Lung (tissue), 12 donors: ENCODE results near the gene TRIP6. TPM values are rescaled to one million over a fixed set of nuclear protein-coding genes. Genes with fewer than 3 reads are reported as not detected.

Source experiments
- ATAC-seq: fragments of 200-7000 bp; cut with Tn5 transposase; one replicate; pipeline ENCODE4 v1.9.1; 2020; ENCODE audit warnings: moderate number of reproducible peaks; ENCODE audit not compliant: insufficient read depth, low FRiP score
- DNase-seq, 3 donors: peaks; one replicate each; pipeline ENCODE4 v3.0.0-alpha.2; 2013 to 2017
- H3K27ac ChIP-seq, 2 donors: one replicate each; pipeline ENCODE4 v1.5.1; 2013; ENCODE audit warnings: mild to moderate bottlenecking in 2 of 2, moderate library complexity in 2 of 2, control low read depth in 1 of 2, inconsistent platforms in 1 of 2, low read depth in 1 of 2, low read length in 1 of 2
- H3K27me3 ChIP-seq, 3 donors: one replicate each; pipeline ENCODE4 v1.5.1; 2013; ENCODE audit warnings: low read length in 2 of 3; ENCODE audit not compliant: control insufficient read depth in 3 of 3, insufficient read depth in 3 of 3
- H3K36me3 ChIP-seq, 4 donors: one replicate each; pipeline ENCODE4 v1.5.1; 2013; ENCODE audit warnings: low read length in 4 of 4, mild to moderate bottlenecking in 1 of 4, moderate library complexity in 1 of 4; ENCODE audit not compliant: control insufficient read depth in 4 of 4, insufficient read depth in 4 of 4
- H3K4me1 ChIP-seq, 5 donors: one replicate each; pipeline ENCODE4 v1.5.1; 2013; ENCODE audit warnings: low read length in 5 of 5, mild to moderate bottlenecking in 2 of 5, moderate library complexity in 1 of 5; ENCODE audit not compliant: control insufficient read depth in 5 of 5, insufficient read depth in 5 of 5
- H3K4me3 ChIP-seq: one replicate; pipeline ENCODE4 v1.5.1; 2013; ENCODE audit warnings: mild to moderate bottlenecking, control low read depth, moderate library complexity
- H3K9ac ChIP-seq, 2 donors: one replicate each; pipeline ENCODE4 v1.5.1; 2013; ENCODE audit warnings: low read length in 2 of 2, control low read depth in 1 of 2; ENCODE audit not compliant: insufficient read depth in 1 of 2
- H3K9me3 ChIP-seq, 4 donors: one replicate each; pipeline ENCODE4 v1.5.1; 2013; ENCODE audit warnings: low read length in 3 of 4, mild to moderate bottlenecking in 1 of 4, moderate library complexity in 1 of 4; ENCODE audit not compliant: control insufficient read depth in 4 of 4, insufficient read depth in 3 of 4
- WGBS, 2 donors: extraction: QIAGEN DNeasy Blood & Tissue Kit; methylation state at CpG; one replicate each; pipeline ENCODE4 v1.1.7; 2013; 5-methylcytosine and 5-hydroxymethylcytosine counted together
- polyA plus RNA-seq, 2 donors: library from polyadenylated mRNA; stranded (reverse); fragments of 200-250 nt; gene quantifications; one replicate each; pipeline ENCODE4 v1.2.1, GENCODE V29; 2013
- total RNA-seq, 2 donors: library from RNA; depleted of rRNA in 1 of 2; stranded (reverse); fragments of >200 nt in 1 of 2; gene quantifications; one replicate each; pipeline ENCODE4 v1.2.1, GENCODE V29; 2014 to 2021
- TF ChIP-seq, protein P1 (sequence below): IDR thresholded peaks from 2 replicates; pipeline ENCODE4 v1.5.1; 2012; ENCODE audit warnings: mild to moderate bottlenecking; ENCODE audit errors: control extremely low read depth, extremely low read depth
- donor health status: control.
- donor health status: control.
- donor health status: Bipolar disorder and iron deficiency.
- donor health status: healthy.
- donor health status: DM: yes; HTN: yes; CAD: no.

TRIP6 gene
- total and polyA plus RNA-seq, 4 donors: 41.4 to 81.8 (median 52.3) TPM

DNA sequence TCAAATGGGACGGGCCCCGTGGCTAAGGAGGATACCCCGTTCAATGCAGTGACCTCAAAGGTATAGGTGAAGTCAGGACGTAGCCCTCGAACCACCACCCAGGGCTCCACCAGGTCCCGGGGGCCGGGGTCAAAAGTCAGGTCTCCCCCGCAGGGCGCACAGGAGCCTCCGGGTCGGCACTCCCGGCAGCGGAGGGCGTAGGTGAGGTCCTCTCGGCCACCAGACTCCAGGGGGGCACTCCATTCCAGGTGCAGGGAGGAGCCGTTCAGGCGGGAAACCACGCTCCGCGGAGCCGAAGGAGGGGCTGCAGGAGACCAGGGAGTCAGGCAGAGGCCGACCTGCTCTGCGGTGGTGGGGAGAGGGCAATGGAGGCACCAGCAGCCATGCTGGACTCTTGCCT lies 47.6 kb upstream of the TRIP6 start:
- DNase-seq (no peak), ATAC-seq (no peak)
- no peak overlapping the region for H3K4me3 ChIP-seq
- H3K27me3 ChIP-seq: no peaks in the 10 kb centered on the region
- WGBS, 2 donors: 95 to 98% methylated on average over 21 to 23 of the region's 23 CpGs
- H3K36me3 ChIP-seq: peaks cover 9 to 57% (median 34%) of the 10 kb centered on the region in 4 donors
- H3K9me3 ChIP-seq: no peaks in the 10 kb centered on the region
- H3K9ac ChIP-seq: no peak overlapping the region
- H3K27ac ChIP-seq: no peak overlapping the region
- H3K4me1 ChIP-seq: peaks cover 0 to 5% (median 2%) of the 10 kb centered on the region in 5 donors
- TF ChIP-seq, protein P1, sequence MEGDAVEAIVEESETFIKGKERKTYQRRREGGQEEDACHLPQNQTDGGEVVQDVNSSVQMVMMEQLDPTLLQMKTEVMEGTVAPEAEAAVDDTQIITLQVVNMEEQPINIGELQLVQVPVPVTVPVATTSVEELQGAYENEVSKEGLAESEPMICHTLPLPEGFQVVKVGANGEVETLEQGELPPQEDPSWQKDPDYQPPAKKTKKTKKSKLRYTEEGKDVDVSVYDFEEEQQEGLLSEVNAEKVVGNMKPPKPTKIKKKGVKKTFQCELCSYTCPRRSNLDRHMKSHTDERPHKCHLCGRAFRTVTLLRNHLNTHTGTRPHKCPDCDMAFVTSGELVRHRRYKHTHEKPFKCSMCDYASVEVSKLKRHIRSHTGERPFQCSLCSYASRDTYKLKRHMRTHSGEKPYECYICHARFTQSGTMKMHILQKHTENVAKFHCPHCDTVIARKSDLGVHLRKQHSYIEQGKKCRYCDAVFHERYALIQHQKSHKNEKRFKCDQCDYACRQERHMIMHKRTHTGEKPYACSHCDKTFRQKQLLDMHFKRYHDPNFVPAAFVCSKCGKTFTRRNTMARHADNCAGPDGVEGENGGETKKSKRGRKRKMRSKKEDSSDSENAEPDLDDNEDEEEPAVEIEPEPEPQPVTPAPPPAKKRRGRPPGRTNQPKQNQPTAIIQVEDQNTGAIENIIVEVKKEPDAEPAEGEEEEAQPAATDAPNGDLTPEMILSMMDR: no peak

- TF ChIP-seq, protein P1: no peak
- H3K4me1 ChIP-seq: peaks cover 0 to 20% (median 2%) of the 10 kb centered on the region in 5 donors
- ATAC-seq (no peak), DNase-seq (no peak)
- no peak overlapping the region for H3K4me3 ChIP-seq
- WGBS, 2 donors: 93 to 94% methylated on average over 39 to 43 of the region's 43 CpGs
- no peak overlapping the region for H3K9ac ChIP-seq
- no peaks in the 10 kb centered on the region for H3K9me3 ChIP-seq
- H3K27me3 ChIP-seq: no peaks in the 10 kb centered on the region
- no peak overlapping the region for H3K27ac ChIP-seq
- peaks cover 4 to 40% (median 23%) of the 10 kb centered on the region in 4 donors for H3K36me3 ChIP-seq
These were observed 44.7 kb upstream of the TRIP6 start for GRCh38 chr7:100822236-100823139.

- Histone ChIP-seq H3K27ac (no peak overlapping the region), H3K4me3 (no peak overlapping the region), H3K27me3 (no peaks in the 10 kb centered on the region), H3K4me1 (peaks cover 0 to 20% (median 2%) of the 10 kb centered on the region in 5 donors), H3K9ac (no peak overlapping the region), H3K9me3 (no peaks in the 10 kb centered on the region), H3K36me3 (peaks cover 4 to 38% (median 22%) of the 10 kb centered on the region in 4 donors)
- TF ChIP-seq, protein P1: no peak
- ATAC-seq: no peak
- no peak for DNase-seq
- WGBS, 2 donors: 83 to 86% methylated on average over 7 of the region's 7 CpGs
These were observed 44.1 kb upstream of the TRIP6 start for GRCh38 chr7:100823140-100823525.
